H1 (cell line): ENCODE results near the gene ZNF18. TPM values are rescaled to one million over a fixed set of nuclear protein-coding genes. Genes with fewer than 3 reads are reported as not detected.

ENCODE experiments used
- ASH2L ChIP-seq: fragments of 200-600, 300-600 bp; sonication (generic); IDR thresholded peaks from one replicate; pipeline ENCODE4 v1.7.1; 2017; ENCODE audit warnings: low read length
- GTF2F1 ChIP-seq: IDR thresholded peaks from 2 replicates; pipeline ENCODE4 v1.6.1; 2012; ENCODE audit warnings: low read depth, low read length, improper control_type of control experiment, borderline replicate concordance
- POLR2AphosphoS5 ChIP-seq: IDR thresholded peaks from 2 replicates; pipeline ENCODE4 v1.6.1; 2011; ENCODE audit warnings: low read depth, low read length
- TEAD4 ChIP-seq: IDR thresholded peaks from 2 replicates; pipeline ENCODE4 v1.6.1; 2012; ENCODE audit warnings: low read depth, low read length, inconsistent platforms, mixed read lengths
- YY1 ChIP-seq: IDR thresholded peaks from 2 replicates; pipeline ENCODE4 v1.6.1; 2011; ENCODE audit warnings: low read depth, mild to moderate bottlenecking, low read length
- polyA plus RNA-seq, 7 experiments: library from polyadenylated mRNA; depleted of rRNA in 3 of 7; stranded (reverse) in 5 of 7; unstranded in 2 of 7; fragments of >200 nt in 5 of 7; fragments of 200-250 nt in 2 of 7; gene quantifications; 1 replicate in 5 of 7; 2 replicates in 1 of 7; 4 replicates in 1 of 7; pipeline versions ENCODE4 v1.2.1 to v1.2.3, GENCODE V29; 2011 to 2013; ENCODE audit warnings: missing spikeins in 2 of 7, mixed read lengths in 2 of 7
- total RNA-seq: library from RNA; stranded (reverse); fragmentation: NEBNext Ultra II Directional; extraction: Animal tissue kit (Norgen Biotek cat#: 25700); gene quantifications from 2 replicates; pipeline ENCODE4 v1.2.1, GENCODE V29; 2021

Gene ZNF18
- total and polyA plus RNA-seq, 2 of the 8 experiments (the other 6 are each of a cell fraction or from before 2014, with no cell fraction given): 3.0 to 9.9 TPM

DNA sequence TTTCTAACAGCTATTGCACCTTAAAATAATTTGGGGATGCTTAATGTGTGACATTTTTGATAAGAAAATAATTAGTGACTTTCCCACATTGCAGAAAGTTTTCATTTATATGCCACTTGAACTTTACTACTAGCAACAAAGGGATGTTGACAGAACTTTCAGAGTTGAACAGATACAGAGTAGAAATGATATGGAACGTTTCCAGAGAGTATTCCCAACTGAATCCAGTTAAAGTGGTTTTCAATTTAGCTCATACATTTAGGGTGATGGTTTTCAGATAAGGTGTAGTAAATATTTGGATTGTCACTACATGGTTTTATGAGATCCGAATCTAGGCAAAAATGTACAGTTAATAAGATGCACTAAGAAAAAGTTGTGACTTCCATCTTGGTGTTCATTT is 40.7 kb upstream of the ZNF18 start (continued):
- no peak for TF ChIP-seq TEAD4
- no peak for TF ChIP-seq ASH2L
- TF ChIP-seq POLR2AphosphoS5: no peak
- TF ChIP-seq GTF2F1: no peak
- TF ChIP-seq YY1: no peak
